IPS-NIHi11 (cell line): ENCODE data around the gene AGBL4.
"Not testable (repeated sequence)": the region's sequence is repeated elsewhere in the genome, so short reads cannot be mapped to it uniquely, and the experiment has no call there.

Experiments
- DNase-seq: peaks from one replicate; pipeline ENCODE4 v3.0.0; 2012; ENCODE audit warnings: mixed read lengths, low spot score

AGBL4 gene

GRCh38 chr1:49435291-49435690 lies 588.5 kb downstream of the AGBL4 start:
- no peak for DNase-seq

- DNase-seq = no peak
These were observed 599.0 kb downstream of the AGBL4 start for GRCh38 chr1:49424782-49425181.

DNA sequence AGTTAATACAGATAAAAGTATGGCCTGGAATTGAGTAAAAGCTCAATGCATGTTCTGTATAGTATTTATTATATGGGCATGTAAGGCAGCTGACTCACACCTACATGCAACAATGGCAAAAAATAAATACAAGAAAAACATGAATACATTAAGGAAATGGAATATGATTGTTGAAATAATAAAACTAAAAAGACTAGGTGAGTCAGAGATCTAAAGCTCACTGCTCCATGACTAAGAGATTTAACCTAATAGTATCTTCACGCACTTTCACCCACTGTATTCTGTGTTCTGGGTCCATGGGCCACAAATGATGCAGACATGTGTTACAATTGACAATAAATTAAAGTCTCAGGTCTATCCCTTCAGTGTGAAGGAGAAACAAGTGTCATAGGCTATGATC lies 607.0 kb downstream of the AGBL4 start:
- no peak for DNase-seq

DNA sequence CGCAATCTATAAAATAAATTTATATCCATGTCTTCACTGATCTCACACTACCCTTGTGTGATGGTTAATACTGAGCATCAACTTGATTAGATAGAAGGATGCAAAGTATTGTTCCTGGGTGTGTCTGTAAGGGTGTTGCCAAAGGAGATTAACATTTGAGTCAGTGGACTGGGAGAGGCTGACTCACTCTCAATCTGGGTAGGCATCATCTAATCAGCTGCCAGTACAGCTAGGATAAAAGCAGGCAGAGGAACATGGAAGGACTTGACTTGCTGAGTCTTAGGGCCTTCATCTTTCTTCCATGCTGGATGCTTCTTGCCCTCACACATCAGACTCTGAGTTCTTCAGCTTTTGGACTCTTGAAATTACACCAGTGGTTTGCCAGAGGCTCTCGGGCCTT lies 615.4 kb downstream of the AGBL4 start:
- DNase-seq = no peak

DNA sequence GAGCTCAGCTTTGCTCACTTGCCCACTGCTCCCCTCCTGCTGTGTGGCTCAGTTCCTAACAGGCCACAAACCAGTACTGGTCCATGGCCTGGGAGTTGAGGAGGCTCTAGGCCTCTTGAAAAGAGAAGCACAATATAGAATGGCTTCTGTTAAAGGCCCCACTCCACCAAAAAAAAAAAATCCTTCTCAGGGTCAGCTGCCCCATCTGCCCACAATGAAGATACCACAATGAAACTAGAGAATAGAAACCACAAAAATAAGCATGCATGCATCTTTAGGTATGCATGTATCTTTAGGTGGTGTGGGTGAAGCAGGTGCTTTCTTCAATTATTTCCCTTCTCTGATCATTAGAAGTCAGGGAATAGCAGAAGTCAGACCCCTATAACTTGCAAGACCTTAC lies 626.7 kb downstream of the AGBL4 start:
- DNase-seq = no peak

DNA sequence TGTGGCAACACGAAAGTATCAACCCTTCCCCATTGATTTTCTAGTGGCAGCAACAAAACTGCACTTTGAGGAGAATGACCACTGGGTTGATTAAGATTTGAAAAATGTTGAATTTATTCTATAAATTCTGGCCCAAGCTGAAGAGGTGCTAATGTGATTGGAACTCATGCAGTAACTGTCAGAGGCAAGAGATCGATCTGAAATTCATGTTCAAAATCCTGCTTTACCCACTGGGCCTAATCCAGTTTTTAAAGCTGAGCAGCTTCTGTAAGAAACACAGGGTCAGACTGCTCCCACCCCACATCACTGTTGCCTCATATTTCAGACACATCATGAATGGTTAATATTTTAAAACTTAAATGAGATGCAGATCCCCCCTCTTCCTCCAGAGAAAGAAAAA lies 629.6 kb downstream of the AGBL4 start:
- DNase-seq = no peak

DNA sequence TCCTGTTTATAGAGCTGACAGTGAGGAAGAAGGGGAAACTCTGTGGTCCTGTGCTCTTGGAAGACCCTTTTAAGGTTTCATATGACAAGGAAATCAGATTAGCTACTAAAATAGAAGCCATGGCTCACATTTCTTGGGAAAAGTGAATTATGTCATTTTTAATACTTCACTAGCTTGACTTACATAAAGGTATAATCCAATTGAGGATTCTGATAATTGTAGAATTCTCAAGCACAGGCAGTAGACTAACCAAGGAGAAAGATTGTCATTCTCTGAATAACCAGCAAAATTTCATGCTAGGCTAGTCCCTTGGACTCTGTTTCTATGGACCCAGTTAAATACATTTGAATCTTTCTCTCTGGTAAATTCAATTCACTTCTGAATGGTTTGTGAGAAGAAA lies 634.1 kb downstream of the AGBL4 start:
- no peak for DNase-seq

- no peak for DNase-seq
These were observed 659.1 kb downstream of the AGBL4 start for GRCh38 chr1:49364676-49365075.

DNA sequence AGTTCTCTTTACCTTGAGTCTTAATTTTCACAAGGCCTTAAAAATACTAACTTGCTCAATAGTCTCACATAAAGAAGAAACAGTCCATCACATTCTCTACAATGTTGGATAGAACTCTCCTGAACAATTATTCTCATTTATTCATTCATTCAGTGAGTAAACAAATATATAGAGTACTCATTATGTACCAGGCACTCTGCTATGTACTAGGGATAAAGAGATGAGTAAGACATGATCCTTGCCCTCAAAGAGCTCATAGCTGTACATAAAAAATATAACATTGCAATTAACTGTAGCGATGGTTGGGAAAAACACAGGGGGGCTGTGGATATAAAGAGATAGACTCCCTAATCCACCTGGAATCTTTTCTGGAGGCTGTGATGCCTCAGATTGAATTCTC lies 660.1 kb downstream of the AGBL4 start:
- DNase-seq = no peak

DNA sequence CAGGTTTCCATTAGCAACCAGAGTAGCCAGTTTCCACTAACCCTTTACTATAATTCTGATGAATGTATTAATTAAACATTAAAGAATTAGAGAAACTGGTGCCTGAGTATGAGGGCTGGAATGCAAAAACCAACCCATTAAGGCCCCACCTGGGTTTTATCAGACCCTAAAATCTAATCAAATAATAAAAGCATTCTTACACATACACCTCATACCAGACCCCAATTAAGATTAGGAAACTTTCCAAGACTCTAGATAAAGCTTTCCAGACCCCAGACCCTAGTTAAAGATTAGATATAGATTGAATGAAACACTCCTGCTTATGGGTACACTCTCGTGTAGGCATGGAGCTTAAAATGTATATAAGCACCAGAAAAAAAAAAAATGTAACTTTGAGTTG lies 665.7 kb downstream of the AGBL4 start:
- no peak for DNase-seq

- DNase-seq = peak; percentile 19
These were observed 667.2 kb downstream of the AGBL4 start for GRCh38 chr1:49356594-49356993.

GRCh38 chr1:49351768-49352167 lies 672.0 kb downstream of the AGBL4 start:
- DNase-seq = no peak

DNA sequence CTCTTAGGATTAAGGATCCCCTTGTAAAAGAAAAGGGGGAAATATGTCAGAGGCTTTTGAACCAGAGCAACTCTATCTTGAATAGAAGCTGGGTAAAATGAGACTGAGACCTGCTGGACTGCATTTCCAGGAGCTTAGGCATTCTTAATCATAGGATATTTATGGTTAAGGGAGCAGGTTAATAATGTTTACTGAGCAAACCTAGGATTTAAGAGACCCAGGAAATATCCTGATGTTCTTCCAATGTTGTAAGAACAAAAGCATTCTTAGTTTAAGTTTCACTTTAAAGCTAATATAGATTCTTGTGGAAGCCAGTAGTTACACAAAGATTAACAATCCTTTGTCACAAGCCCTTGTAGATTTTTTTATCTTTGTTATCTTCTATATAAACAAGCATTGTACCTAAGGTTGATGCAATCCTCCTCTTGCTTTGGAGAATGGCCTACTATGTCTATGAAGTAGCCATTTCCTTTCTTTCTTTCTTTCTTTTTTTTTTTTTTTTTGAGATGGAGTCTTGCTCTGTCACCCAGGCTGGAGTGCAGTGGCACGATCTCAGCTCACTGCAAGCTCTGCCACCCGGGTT lies 676.9 kb downstream of the AGBL4 start:
- DNase-seq = no peak

- DNase-seq = no peak
These were observed 683.2 kb downstream of the AGBL4 start for GRCh38 chr1:49340576-49340975.

- DNase-seq = no peak
These were observed 684.7 kb downstream of the AGBL4 start for GRCh38 chr1:49339043-49339442.

DNA sequence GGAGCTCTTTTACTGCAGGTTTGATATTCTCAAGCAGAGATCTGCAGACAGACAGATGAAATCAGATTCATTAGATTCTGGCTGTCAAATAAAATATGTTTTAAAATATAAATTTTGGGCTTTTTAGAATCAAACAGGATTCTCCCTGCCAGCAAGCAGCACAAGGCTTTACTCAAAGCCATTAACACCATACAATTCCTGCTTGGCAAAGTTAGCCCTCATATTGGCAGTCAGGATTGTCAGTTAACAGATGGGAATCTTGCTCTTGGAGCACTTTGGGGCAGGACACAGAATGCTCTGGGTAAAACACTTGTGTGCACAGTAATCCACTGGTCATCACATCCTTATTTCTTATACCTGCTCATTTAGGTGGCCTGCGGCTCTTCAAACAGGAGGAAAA lies 686.5 kb downstream of the AGBL4 start:
- no peak for DNase-seq

GRCh38 chr1:49333906-49334305 lies 689.8 kb downstream of the AGBL4 start:
- DNase-seq = no peak

GRCh38 chr1:49331066-49331852 lies 692.5 kb downstream of the AGBL4 start:
- no peak for DNase-seq

DNA sequence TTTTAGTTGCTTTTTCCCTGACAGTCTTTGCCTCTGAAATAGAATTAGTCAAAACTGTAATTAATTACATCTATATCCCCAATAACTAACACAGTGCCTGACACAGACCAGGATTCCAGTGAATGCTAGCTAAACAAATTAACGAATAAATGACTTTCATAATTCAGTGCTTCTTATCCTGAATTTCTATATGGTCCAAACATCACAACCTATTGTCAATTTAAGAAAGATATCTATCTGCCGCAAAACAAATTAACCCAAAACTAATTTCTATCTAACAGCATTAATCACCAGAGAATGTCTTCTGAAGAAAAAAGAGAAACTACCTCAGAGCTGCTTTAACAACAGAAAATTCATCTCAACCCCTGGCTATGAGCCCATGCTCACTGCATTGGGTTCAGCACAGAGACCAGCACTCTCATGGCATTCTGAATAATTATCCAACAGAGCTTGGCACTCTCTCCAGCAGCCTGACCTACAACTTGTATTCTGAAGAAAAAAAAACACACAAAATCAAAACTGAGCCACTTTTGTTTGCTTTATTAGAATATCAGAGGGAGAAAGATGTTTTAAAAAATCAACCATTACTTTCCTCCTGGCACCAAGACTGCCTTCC lies 699.7 kb downstream of the AGBL4 start:
- DNase-seq = no peak

- not testable (repeated sequence) for DNase-seq
These were observed 703.3 kb downstream of the AGBL4 start for GRCh38 chr1:49320493-49320892.

- no peak for DNase-seq
These were observed 704.3 kb downstream of the AGBL4 start for GRCh38 chr1:49319426-49319963.

DNA sequence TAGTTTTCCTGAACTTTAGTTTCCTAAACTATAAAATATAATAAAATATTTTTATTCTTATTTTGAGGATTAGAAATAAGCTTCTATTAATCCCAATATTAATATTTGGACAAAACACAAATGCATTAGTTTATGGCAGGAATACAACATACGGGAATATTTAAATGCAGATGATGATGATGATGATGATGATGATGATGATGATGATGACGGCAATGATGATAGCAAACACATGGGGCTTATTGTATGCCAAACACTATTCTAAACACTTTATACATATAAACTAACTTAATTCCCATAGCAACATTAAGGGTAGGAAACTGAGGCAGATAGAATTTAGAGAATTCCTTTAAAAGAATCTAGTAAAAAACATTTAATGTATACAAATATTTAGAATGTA lies 705.5 kb downstream of the AGBL4 start:
- no peak for DNase-seq

DNA sequence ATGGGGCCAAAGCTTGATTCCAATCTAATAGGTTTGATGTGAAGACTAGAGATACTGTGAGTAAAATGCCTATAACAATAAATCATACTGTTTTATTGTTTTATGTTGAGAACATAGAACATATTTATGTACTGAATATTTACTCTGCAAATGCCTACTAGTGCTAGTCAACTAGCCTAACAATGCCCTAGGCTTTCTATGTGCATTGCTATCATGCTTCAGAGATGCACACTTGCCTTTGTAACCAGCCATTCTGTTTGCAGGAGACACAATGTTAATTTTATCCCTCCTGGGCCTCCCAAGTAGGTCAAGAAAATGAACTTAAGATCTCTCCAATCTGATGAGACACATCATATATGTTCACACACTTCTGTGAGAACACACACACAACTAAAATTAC lies 716.3 kb downstream of the AGBL4 start:
- DNase-seq = no peak
